H1 (cell line): ENCODE data around the gene CAT. TPM values are rescaled to one million over a fixed set of nuclear protein-coding genes. Genes with fewer than 3 reads are reported as not detected.

Experiments used
- CTCF ChIA-PET: fragments of 300-600 bp; sonication (Branson Sonifier 250); formaldehyde crosslinking; loops from one replicate; lab custom pipeline; 2021; ENCODE audit not compliant: partially characterized antibody; lab: Charles Lee
- POLR2A ChIA-PET: fragments of 300-600 bp; sonication (Branson Sonifier 250); formaldehyde crosslinking; loops from one replicate; lab custom pipeline; 2021; ENCODE audit warnings: inconsistent platforms; ENCODE audit not compliant: partially characterized antibody; lab: Charles Lee
- DNase-seq, 2 experiments: peaks; one replicate each; pipeline versions ENCODE4 v3.0.0 to v3.0.0-alpha.2; 2010 to 2022; ENCODE audit warnings: low spot score in 2 of 2, low read depth in 1 of 2, mixed read lengths in 1 of 2
- FAIRE-seq: peaks from 2 replicates; lab custom pipeline; 2011; peaks lifted over from hg19 to GRCh38; lab: Jason Lieb, UNC
- H2AFZ ChIP-seq: 2 replicates; pipeline ENCODE4 v1.8.1; 2012; ENCODE audit warnings: low read length, inconsistent platforms
- H2AK5ac ChIP-seq: 2 replicates; pipeline ENCODE4 v1.6.1; 2013; ENCODE audit warnings: low read depth, low read length
- H2BK120ac ChIP-seq: replicated peaks from 2 replicates; pipeline ENCODE3; 2013; ENCODE audit warnings: low read depth, low read length, inconsistent platforms
- H2BK12ac ChIP-seq: 2 replicates; pipeline ENCODE4 v1.6.1; 2013; ENCODE audit warnings: low read depth, low read length
- H2BK15ac ChIP-seq: 2 replicates; pipeline ENCODE4 v1.6.1; 2013; ENCODE audit warnings: low read length
- H2BK20ac ChIP-seq: 2 replicates; pipeline ENCODE4 v1.6.1; 2013; ENCODE audit warnings: low read length
- H2BK5ac ChIP-seq: 2 replicates; pipeline ENCODE4 v1.6.1; 2013; ENCODE audit warnings: low read depth, low read length
- H3K14ac ChIP-seq: 2 replicates; pipeline ENCODE4 v1.6.1; 2013; ENCODE audit warnings: inconsistent platforms; ENCODE audit not compliant: insufficient read length
- H3K18ac ChIP-seq: 2 replicates; pipeline ENCODE4 v1.6.1; 2013; ENCODE audit warnings: low read length; ENCODE audit errors: extremely low read depth
- H3K23ac ChIP-seq: 2 replicates; pipeline ENCODE4 v1.6.1; 2013; ENCODE audit warnings: inconsistent platforms; ENCODE audit not compliant: insufficient read length
- H3K23me2 ChIP-seq: 2 replicates; pipeline ENCODE4 v1.6.1; 2013; ENCODE audit warnings: low read depth, low read length
- H3K27ac ChIP-seq: 2 replicates; pipeline ENCODE4 v1.6.1; 2011; ENCODE audit warnings: low read depth, low read length, inconsistent platforms
- H3K27me3 ChIP-seq, 4 experiments: replicated peaks in 1 of 4; 1 replicate in 1 of 4; 2 replicates in 3 of 4; pipeline versions ENCODE4 v1.6.1 to v1.8.1; 2011 to 2013; ENCODE audit warnings: low read length in 3 of 4, mild to moderate bottlenecking in 3 of 4, inconsistent platforms in 2 of 4, mixed read lengths in 2 of 4, moderate library complexity in 1 of 4; ENCODE audit not compliant: control insufficient read depth in 3 of 4, insufficient read depth in 3 of 4; ENCODE audit errors: extremely low read depth in 1 of 4
- H3K36me3 ChIP-seq, 4 experiments: 2 replicates each; pipeline versions ENCODE4 v1.6.1 to v1.8.1; 2011 to 2013; ENCODE audit warnings: mild to moderate bottlenecking in 4 of 4, low read length in 3 of 4, moderate library complexity in 2 of 4, control low read depth in 1 of 4, inconsistent platforms in 1 of 4; ENCODE audit not compliant: insufficient read depth in 4 of 4, control insufficient read depth in 2 of 4
- H3K4ac ChIP-seq: replicated peaks from 2 replicates; pipeline ENCODE3; 2013; ENCODE audit warnings: low read length, low read depth, mixed read lengths, inconsistent platforms; ENCODE audit not compliant: insufficient read length
- H3K4me1 ChIP-seq, 4 experiments: replicated peaks in 1 of 4; 1 replicate in 1 of 4; 2 replicates in 3 of 4; pipeline versions ENCODE4 v1.6.1 to v1.8.1; 2011 to 2013; ENCODE audit warnings: low read length in 3 of 4, inconsistent platforms in 2 of 4, mixed read lengths in 1 of 4; ENCODE audit not compliant: insufficient read depth in 4 of 4, control insufficient read depth in 3 of 4
- H3K4me2 ChIP-seq, 2 experiments: 2 replicates each; pipeline versions ENCODE4 v1.6.1 to v1.8.1; 2011 to 2013; ENCODE audit warnings: low read depth in 2 of 2, low read length in 2 of 2, control low read depth in 1 of 2, inconsistent platforms in 1 of 2, mild to moderate bottlenecking in 1 of 2; ENCODE audit not compliant: insufficient read depth in 1 of 2
- H3K4me3 ChIP-seq, 4 experiments: fragments of 200-600, 300-600 bp in 1 of 4; sonication (generic), shearing (Covaris generic), sonication (Bioruptor Twin) in 1 of 4; 2 replicates each; pipeline versions ENCODE4 v1.5.1 to v1.8.1; 2011 to 2016; ENCODE audit warnings: low read length in 4 of 4, low read depth in 3 of 4, control low read depth in 2 of 4, inconsistent platforms in 2 of 4, mild to moderate bottlenecking in 2 of 4, mixed read lengths in 1 of 4, moderate library complexity in 1 of 4; ENCODE audit not compliant: insufficient read depth in 2 of 4; ENCODE audit errors: extremely low read depth in 1 of 4
- H3K56ac ChIP-seq: replicated peaks from 2 replicates; pipeline ENCODE3; 2013; ENCODE audit warnings: low read depth, mild to moderate bottlenecking, mixed read lengths, low read length, inconsistent platforms; ENCODE audit not compliant: insufficient read length
- H3K79me1 ChIP-seq: 2 replicates; pipeline ENCODE4 v1.6.1; 2013; ENCODE audit warnings: low read depth, low read length, control low read depth
- H3K79me2 ChIP-seq, 2 experiments: 2 replicates each; pipeline versions ENCODE4 v1.6.1 to v1.8.1; 2012 to 2013; ENCODE audit warnings: low read length in 2 of 2, mild to moderate bottlenecking in 2 of 2, inconsistent platforms in 1 of 2; ENCODE audit not compliant: insufficient read depth in 2 of 2, control insufficient read depth in 1 of 2
- H3K9ac ChIP-seq, 4 experiments: replicated peaks in 1 of 4; 1 replicate in 1 of 4; 2 replicates in 3 of 4; pipeline versions ENCODE4 v1.6.1 to v1.8.1; 2011 to 2013; ENCODE audit warnings: low read depth in 3 of 4, low read length in 3 of 4, control low read depth in 2 of 4, mild to moderate bottlenecking in 2 of 4, moderate library complexity in 2 of 4, inconsistent platforms in 1 of 4; ENCODE audit errors: extremely low read depth in 1 of 4
- H3K9me3 ChIP-seq, 2 experiments: 2 replicates each; pipeline versions ENCODE4 v1.6.1 to v1.8.1; 2012 to 2013; ENCODE audit warnings: mild to moderate bottlenecking in 2 of 2, moderate library complexity in 2 of 2, control low read depth in 1 of 2, inconsistent platforms in 1 of 2, low read depth in 1 of 2, low read length in 1 of 2, mixed read lengths in 1 of 2; ENCODE audit not compliant: insufficient read depth in 2 of 2
- H4K20me1 ChIP-seq, 2 experiments: replicated peaks in 1 of 2; 2 replicates each; pipeline versions ENCODE3 to v1.8.1; 2011 to 2013; ENCODE audit warnings: inconsistent platforms in 2 of 2, low read length in 2 of 2, mild to moderate bottlenecking in 1 of 2; ENCODE audit not compliant: insufficient read depth in 2 of 2, control insufficient read depth in 1 of 2
- H4K5ac ChIP-seq: 2 replicates; pipeline ENCODE4 v1.6.1; 2013; ENCODE audit warnings: low read length, low read depth, mixed read lengths, inconsistent platforms; ENCODE audit not compliant: insufficient read length
- H4K8ac ChIP-seq: 2 replicates; pipeline ENCODE4 v1.8.0; 2013; ENCODE audit warnings: mild to moderate bottlenecking, moderate library complexity, low read length, inconsistent platforms; ENCODE audit not compliant: insufficient read depth; ENCODE audit errors: extremely low read depth
- H4K91ac ChIP-seq: replicated peaks from 2 replicates; pipeline ENCODE3; 2013; ENCODE audit warnings: low read length, mixed read lengths, inconsistent platforms; ENCODE audit not compliant: insufficient read length
- ATF2 ChIP-seq: IDR thresholded peaks from 2 replicates; pipeline ENCODE4 v1.6.1; 2012; ENCODE audit warnings: low read length, inconsistent platforms
- KDM1A ChIP-seq: fragments of 200-600, 300-600 bp; sonication (generic); IDR thresholded peaks from 2 replicates; pipeline ENCODE4 v1.7.1; 2016; ENCODE audit warnings: mild to moderate bottlenecking, low read length, borderline replicate concordance
- WGBS, 2 experiments: shearing (Covaris generic) in 1 of 2; methylation state at CpG; one replicate each; pipeline versions ENCODE4 v1.1.6 to v1.1.7; 2013 to 2015; ENCODE audit warnings: low lambda C conversion rate in 2 of 2, mixed read lengths in 2 of 2, inconsistent platforms in 1 of 2, low coverage in 1 of 2, missing lambda C conversion rate in 1 of 2; ENCODE audit not compliant: insufficient replicate concordance in 2 of 2, insufficient coverage in 1 of 2, insufficient read length in 1 of 2; ENCODE audit errors: extremely low coverage in 1 of 2, missing lambda C conversion rate in 1 of 2; 5-methylcytosine and 5-hydroxymethylcytosine counted together
- polyA plus RNA-seq, 7 experiments: library from polyadenylated mRNA; depleted of rRNA in 3 of 7; stranded (reverse) in 5 of 7; unstranded in 2 of 7; fragments of >200 nt in 5 of 7; fragments of 200-250 nt in 2 of 7; gene quantifications; 1 replicate in 5 of 7; 2 replicates in 1 of 7; 4 replicates in 1 of 7; pipeline versions ENCODE4 v1.2.1 to v1.2.3, GENCODE V29; 2011 to 2013; ENCODE audit warnings: missing spikeins in 2 of 7, mixed read lengths in 2 of 7
- total RNA-seq: library from RNA; stranded (reverse); fragmentation: NEBNext Ultra II Directional; extraction: Animal tissue kit (Norgen Biotek cat#: 25700); gene quantifications from 2 replicates; pipeline ENCODE4 v1.2.1, GENCODE V29; 2021

The CAT gene
- total and polyA plus RNA-seq, 2 of the 8 experiments (the other 6 are each of a cell fraction or from before 2014, with no cell fraction given) = 9.6 to 15.0 TPM

GRCh38 chr11:34519595-34520235 is 81.0 kb downstream of the CAT start:
- no peak overlapping the region for H3K4me2 ChIP-seq
- no peak overlapping the region for H2AK5ac ChIP-seq
- H3K27me3 ChIP-seq = no peaks in the 10 kb centered on the region
- no peak overlapping the region for H2BK120ac ChIP-seq
- no peaks in the 10 kb centered on the region for H3K4me1 ChIP-seq
- ChIA-PET POLR2A (no interaction called here), CTCF (interaction anchor here (1.0 to 1.3 kb wide), 3 partner anchors 9 to 45 kb away, joined by 3 to 6 read pairs (median 3); no protein-coding TSS in a partner anchor)
- H2BK5ac ChIP-seq = no peak overlapping the region
- no peak overlapping the region for H3K27ac ChIP-seq
- H3K23me2 ChIP-seq = no peaks in the 10 kb centered on the region
- no peak overlapping the region for H3K23ac ChIP-seq
- no peak overlapping the region for H2AFZ ChIP-seq
- H3K79me2 ChIP-seq = no peaks in the 10 kb centered on the region
- no peaks in the 10 kb centered on the region for H3K9me3 ChIP-seq
- H2BK12ac ChIP-seq = no peak overlapping the region
- no peak overlapping the region for H3K4me3 ChIP-seq
- no peak overlapping the region for H3K56ac ChIP-seq
- H3K14ac ChIP-seq = no peak overlapping the region
- no peak overlapping the region for H4K8ac ChIP-seq
- H4K91ac ChIP-seq = no peak overlapping the region
- no peak for DNase-seq
- TF ChIP-seq KDM1A = 0 out of 2 replicates have a peak, but pooled peaks have one; percentile 26
- no peak for TF ChIP-seq ATF2
- TF ChIP-seq, all 59 proteins: peak for 1
- no peak for FAIRE-seq
- H4K20me1 ChIP-seq = no peaks in the 10 kb centered on the region
- no peak overlapping the region for H3K9ac ChIP-seq
- H3K36me3 ChIP-seq = no peaks in the 10 kb centered on the region
- no peak overlapping the region for H3K18ac ChIP-seq
- 90% methylated on average over 2 of the region's 2 CpGs; no CpG with 5 or more reads in 1 of the 2 experiments for WGBS, 2 experiments
- no peaks in the 10 kb centered on the region for H3K79me1 ChIP-seq
- H3K4ac ChIP-seq = no peak overlapping the region
- H4K5ac ChIP-seq = no peak overlapping the region
- no peak overlapping the region for H2BK15ac ChIP-seq
- H2BK20ac ChIP-seq = no peak overlapping the region
